ENCODE data around the gene DPY19L2. TPM values are rescaled to one million over a fixed set of nuclear protein-coding genes. Genes with fewer than 3 reads are reported as not detected.
"Not testable (repeated sequence)": the region's sequence is repeated elsewhere in the genome, so short reads cannot be mapped to it uniquely, and the experiment has no call there.

Gene DPY19L2
- total RNA-seq, 2 experiments from 2014 or later: 7.6 to 8.7 TPM

DNA sequence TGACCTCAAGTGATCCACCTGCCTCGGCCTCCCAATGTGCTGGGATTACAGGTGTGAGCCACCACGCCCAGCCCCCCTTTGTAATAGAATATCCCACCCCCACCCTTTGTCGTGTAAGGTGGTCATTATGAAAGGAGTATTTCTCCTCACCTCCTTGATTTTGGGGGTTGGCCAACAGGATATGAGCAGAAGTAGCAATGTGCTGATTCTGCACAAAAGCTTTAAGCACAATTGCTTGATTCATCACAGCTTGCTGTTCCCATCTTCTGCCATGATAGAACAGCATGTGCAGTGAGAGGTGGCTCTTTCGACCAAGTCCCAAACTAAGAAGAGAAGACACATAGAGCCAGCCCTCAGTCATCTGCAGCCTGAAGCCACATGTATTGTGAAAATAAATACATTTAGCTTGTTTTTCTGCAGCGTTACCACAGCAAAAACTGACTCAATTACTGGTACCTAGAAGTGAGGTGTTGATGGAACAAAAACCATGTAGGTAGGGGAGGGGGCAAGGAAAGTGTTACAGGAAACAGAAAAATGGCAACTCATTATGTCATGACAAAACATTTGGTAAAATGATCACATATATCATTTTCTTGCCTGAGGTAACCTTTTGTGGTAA, 122.9 kb downstream of the DPY19L2 start:
- H3K27me3 Mint-ChIP-seq; POLR2A ChIA-PET; H3K4me3 Mint-ChIP-seq; H3K36me3 Mint-ChIP-seq; DNase-seq; H3K4me1 Mint-ChIP-seq; H3K27ac Mint-ChIP-seq; H3K9me3 Mint-ChIP-seq; ATAC-seq (ENCODE audit: low read depth): not testable (repeated sequence)

DNA sequence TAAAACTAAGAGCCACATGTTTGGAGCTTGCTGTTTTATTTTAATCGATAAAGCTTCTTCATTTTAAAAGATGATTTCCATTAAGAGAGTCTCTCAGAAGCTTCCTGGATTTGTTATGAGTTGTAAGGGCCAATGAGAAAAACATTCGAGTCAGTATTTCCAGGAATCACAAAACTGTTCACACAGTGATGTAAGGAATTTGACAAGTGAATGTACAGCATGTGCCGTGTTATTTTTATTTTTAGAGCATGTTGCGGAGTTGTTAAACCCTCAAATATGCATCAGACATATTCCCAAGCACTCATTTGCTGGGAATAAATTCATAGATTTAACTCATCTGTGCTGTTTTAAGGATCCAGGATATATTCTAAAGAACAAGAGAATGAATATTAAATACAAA, 129.6 kb downstream of the DPY19L2 start:
- not testable (repeated sequence) for H3K9me3 Mint-ChIP-seq

DNA sequence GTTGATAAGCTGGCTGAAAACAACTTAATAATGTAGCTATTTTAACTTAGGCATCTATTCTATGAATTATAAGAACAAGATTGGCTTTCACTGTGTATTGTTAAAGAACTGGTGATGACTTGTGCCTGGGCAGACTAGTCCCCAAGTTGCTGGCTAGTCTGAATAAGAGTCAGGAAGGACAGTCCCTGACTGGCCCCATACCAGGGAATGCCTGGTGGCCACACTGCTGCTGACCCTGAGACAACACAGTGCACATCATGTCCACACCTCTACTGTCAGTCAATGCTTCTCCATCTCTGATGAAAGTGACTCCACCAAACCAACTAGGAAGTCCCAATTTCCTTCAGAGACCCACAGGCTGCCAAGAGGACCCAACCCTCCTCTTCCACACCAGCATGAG, 130.5 kb downstream of the DPY19L2 start:
- not testable (repeated sequence) for H3K9me3 Mint-ChIP-seq; H3K4me1 Mint-ChIP-seq; ATAC-seq (ENCODE audit: low read depth)

More for the DNA sequence above, 129.6 kb downstream of the DPY19L2 start:
- H3K4me1 Mint-ChIP-seq; DNase-seq; H3K27ac Mint-ChIP-seq; H3K27me3 Mint-ChIP-seq; H3K4me3 Mint-ChIP-seq; H3K36me3 Mint-ChIP-seq; POLR2A ChIA-PET; ATAC-seq (ENCODE audit: low read depth): not testable (repeated sequence)

DNA sequence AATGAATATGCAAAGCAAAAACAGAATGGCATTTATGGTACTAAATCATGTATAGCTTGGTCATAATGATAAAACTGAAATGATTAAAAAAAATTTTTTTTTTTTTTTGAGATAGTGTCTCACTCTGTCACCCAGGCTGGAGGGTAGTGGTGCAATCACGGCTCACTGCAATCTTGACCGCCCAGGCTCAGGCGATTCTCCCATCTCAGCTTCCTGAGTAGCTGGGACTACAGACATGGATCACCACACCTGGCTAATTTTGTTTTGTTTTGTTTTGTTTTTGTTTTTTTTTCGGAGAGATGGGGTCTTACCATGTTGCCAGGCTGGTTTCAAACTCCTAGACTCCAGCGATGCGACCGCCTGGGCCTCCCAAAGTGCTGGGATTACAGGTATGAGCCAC, 138.7 kb downstream of the DPY19L2 start:
- ATAC-seq (ENCODE audit: low read depth); H3K9me3 Mint-ChIP-seq; H3K27ac Mint-ChIP-seq; H3K36me3 Mint-ChIP-seq; H3K27me3 Mint-ChIP-seq; DNase-seq; POLR2A ChIA-PET; H3K4me3 Mint-ChIP-seq; H3K4me1 Mint-ChIP-seq: not testable (repeated sequence)

More for the DNA sequence above, 130.5 kb downstream of the DPY19L2 start:
- H3K36me3 Mint-ChIP-seq, H3K27me3 Mint-ChIP-seq, POLR2A ChIA-PET, H3K27ac Mint-ChIP-seq, H3K4me3 Mint-ChIP-seq, DNase-seq: not testable (repeated sequence)

DNA sequence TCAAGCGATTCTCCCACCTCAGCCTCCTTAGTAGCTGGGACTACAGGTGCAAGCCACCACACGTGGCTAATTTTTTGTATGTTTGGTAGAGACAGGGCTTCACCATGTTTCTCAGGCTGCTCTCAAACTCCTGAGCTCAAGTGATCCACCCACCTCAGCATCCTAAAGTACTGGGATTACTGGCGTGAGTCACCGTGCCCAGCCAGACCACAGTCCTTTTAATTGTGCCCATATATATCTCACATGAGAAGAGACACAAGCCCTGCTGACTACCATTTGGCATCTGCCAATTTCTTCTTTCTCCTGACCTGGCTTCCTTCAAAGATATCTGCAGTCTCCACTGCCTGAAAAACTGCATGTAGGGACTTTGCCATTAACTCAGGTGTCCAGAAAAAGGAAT, 142.5 kb downstream of the DPY19L2 start:
- ATAC-seq (ENCODE audit: low read depth) (no peak), DNase-seq (no peak)
- Mint-ChIP-seq H3K9me3 (no peaks in the 10 kb centered on the region), H3K27me3 (no peaks in the 10 kb centered on the region), H3K4me3 (no peak overlapping the region), H3K27ac (no peak overlapping the region), H3K4me1 (no peaks in the 10 kb centered on the region), H3K36me3 (no peaks in the 10 kb centered on the region)
- POLR2A ChIA-PET: no interaction called here

DNA sequence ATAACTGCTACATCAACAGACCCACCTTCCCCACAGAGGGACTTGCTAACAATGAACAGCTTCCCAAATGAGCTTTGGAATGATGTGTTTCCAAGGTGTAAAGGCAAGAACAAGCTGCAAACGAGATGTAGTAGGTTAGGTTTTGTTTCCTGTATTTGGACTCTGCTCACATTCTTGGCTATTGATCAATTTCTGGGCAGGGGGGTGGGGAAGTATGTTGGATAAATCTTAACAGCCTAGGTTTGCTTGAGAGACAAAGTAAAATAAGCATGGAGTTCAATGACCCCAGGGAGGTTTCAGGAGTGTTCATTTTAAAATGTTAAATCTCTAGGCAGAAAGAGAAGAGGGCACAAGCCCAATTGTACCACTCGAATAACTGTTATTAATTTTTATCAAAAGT, 146.6 kb downstream of the DPY19L2 start:
- ATAC-seq (ENCODE audit: low read depth): no peak
- Mint-ChIP-seq H3K27me3 (no peaks in the 10 kb centered on the region), H3K36me3 (no peaks in the 10 kb centered on the region), H3K4me1 (no peaks in the 10 kb centered on the region), H3K27ac (no peak overlapping the region), H3K9me3 (no peaks in the 10 kb centered on the region), H3K4me3 (no peak overlapping the region)
- no peak for DNase-seq
- POLR2A ChIA-PET: no interaction called here

Other genes starting within 250 kb of the DPY19L2 start
- 10 to 100 TPM; 12.9 to 15.6 TPM for gene RXYLT1, start 111.4 kb upstream of the DPY19L2 start, total RNA-seq
- gene SRGAP1, start 176.2 kb upstream of the DPY19L2 start, total RNA-seq: under 1 TPM; 0.03 to 0.08 TPM